ENCODE data around the gene RPL22.

The RPL22 gene

GRCh38 chr1:6200188-6200809 is 904 bp upstream of the RPL22 start:
- no peak for DNase-seq (ENCODE audit: low spot score)

- DNase-seq (ENCODE audit: low spot score) = no peak
Measured at GRCh38 chr1:6198646-6199297, 623 bp downstream of the RPL22 start.

GRCh38 chr1:6197746-6198427 is 1.5 kb downstream of the RPL22 start:
- no peak for DNase-seq (ENCODE audit: low spot score)

GRCh38 chr1:6191968-6192367 is 7.4 kb downstream of the RPL22 start:
- no peak for DNase-seq (ENCODE audit: low spot score)

- no peak for DNase-seq (ENCODE audit: low spot score)
Measured at GRCh38 chr1:6188466-6188865, 10.9 kb downstream of the RPL22 start.

- no peak for DNase-seq (ENCODE audit: low spot score)
Measured at GRCh38 chr1:6185635-6186382, 13.6 kb downstream of the RPL22 start.

- no peak for DNase-seq (ENCODE audit: low spot score)
Measured at GRCh38 chr1:6185151-6185550, 14.2 kb downstream of the RPL22 start.

- DNase-seq (ENCODE audit: low spot score) = no peak
Measured at GRCh38 chr1:6184083-6184783, 15.2 kb downstream of the RPL22 start.

GRCh38 chr1:6183520-6183989 is 15.8 kb downstream of the RPL22 start:
- DNase-seq (ENCODE audit: low spot score) = no peak

GRCh38 chr1:6181347-6181770 is 18.0 kb downstream of the RPL22 start:
- DNase-seq (ENCODE audit: low spot score) = no peak

GRCh38 chr1:6180707-6181311 is 18.6 kb downstream of the RPL22 start:
- no peak for DNase-seq (ENCODE audit: low spot score)

GRCh38 chr1:6180268-6180706 is 19.1 kb downstream of the RPL22 start, which contains the start of gene CHD5:
TSS of gene CHD5 (minus strand) at chr1:6180321. CDS start at chr1:6180023, 298 bp downstream.
- no peak for DNase-seq (ENCODE audit: low spot score)

GRCh38 chr1:6179564-6180175 is 19.7 kb downstream of the RPL22 start:
- no peak for DNase-seq (ENCODE audit: low spot score)

GRCh38 chr1:6178751-6179563 is 20.4 kb downstream of the RPL22 start:
- no peak for DNase-seq (ENCODE audit: low spot score)

- DNase-seq (ENCODE audit: low spot score) = no peak
Measured at GRCh38 chr1:6177681-6178380, 21.6 kb downstream of the RPL22 start.

- DNase-seq (ENCODE audit: low spot score) = no peak
Measured at GRCh38 chr1:6176779-6177178, 22.6 kb downstream of the RPL22 start.

- DNase-seq (ENCODE audit: low spot score) = no peak
Measured at GRCh38 chr1:6175411-6175828, 24.0 kb downstream of the RPL22 start.

- no peak for DNase-seq (ENCODE audit: low spot score)
Measured at GRCh38 chr1:6174621-6175410, 24.6 kb downstream of the RPL22 start.

Measured in COLO829 (cell line).